HCT116 (cell line): ENCODE measurements around the gene FILIP1. TPM values are rescaled to one million over a fixed set of nuclear protein-coding genes. Genes with fewer than 3 reads are reported as not detected.

Source experiments
- ATAC-seq: fragments of 200-7000 bp; cut with Tn5 transposase; 2 replicates; pipeline ENCODE4 v1.9.1; 2020; ENCODE audit warnings: mild to moderate bottlenecking, moderate library complexity
- BruUV-seq: library from RNA; stranded (reverse); fragments of 400-500 nt; replicated peaks from 2 replicates; lab custom pipeline; 2021; lab: Mats Ljungman, UMichigan
- CTCF ChIA-PET: fragments of 300-600 bp; sonication (Branson Sonifier 250); formaldehyde crosslinking; loops from one replicate; lab custom pipeline; 2021; ENCODE audit warnings: antibody characterized with exemption; lab: Charles Lee
- POLR2A ChIA-PET: fragments of 300-600, 350-600 bp; sonication (Branson Sonifier 250); formaldehyde crosslinking; loops from one replicate; lab custom pipeline; 2021; ENCODE audit warnings: antibody characterized with exemption; lab: Charles Lee
- RAD21 ChIA-PET, 2 experiments: fragments of 300-600 bp; sonication (Branson Sonifier 250); formaldehyde crosslinking; loops; one replicate each; lab custom pipeline; 2023; ENCODE audit warnings: low total read pairs in 2 of 2; ENCODE audit not compliant: uncharacterized antibody in 2 of 2, unreplicated experiment in 2 of 2, low non-redundant PET in 1 of 2; lab: Charles Lee
- DNase-seq: peaks from one replicate; pipeline ENCODE4 v3.0.0-alpha.2; 2010; ENCODE audit warnings: low read depth, low spot score
- H2AFZ ChIP-seq: fragments of 200-600 bp; shearing (Covaris generic), sonication (generic); 2 replicates; pipeline ENCODE4 v1.6.1; 2017; ENCODE audit warnings: low read depth, mixed run types, mixed read lengths, antibody characterized with exemption, low read length; ENCODE audit not compliant: poor library complexity, severe bottlenecking
- H3K27ac ChIP-seq: 2 replicates; pipeline ENCODE4 v1.5.1; 2012; ENCODE audit warnings: low read depth, low read length
- H3K27me3 ChIP-seq: fragments of 200-600 bp; sonication (generic); 2 replicates; pipeline ENCODE4 v1.6.1; 2016; ENCODE audit warnings: mixed run types, low read length, mixed read lengths; ENCODE audit not compliant: insufficient read depth
- H3K36me3 ChIP-seq, 2 experiments: fragments of 200-500 bp in 1 of 2; fragments of 200-600 bp in 1 of 2; sonication (Bioruptor generic) in 1 of 2; sonication (generic) in 1 of 2; 2 replicates each; pipeline versions ENCODE4 v1.5.1 to v1.6.1; 2014 to 2016; ENCODE audit warnings: low read length in 2 of 2, inconsistent platforms in 1 of 2, mixed read lengths in 1 of 2, mixed run types in 1 of 2; ENCODE audit not compliant: insufficient read depth in 2 of 2, control insufficient read depth in 1 of 2
- H3K4me1 ChIP-seq, 2 experiments: fragments of 200-600 bp in 1 of 2; sonication (generic) in 1 of 2; 2 replicates each; pipeline versions ENCODE4 v1.5.1 to v1.6.1; 2012 to 2017; ENCODE audit warnings: low read length in 2 of 2, inconsistent platforms in 1 of 2, mild to moderate bottlenecking in 1 of 2, mixed read lengths in 1 of 2, mixed run types in 1 of 2, moderate library complexity in 1 of 2; ENCODE audit not compliant: insufficient read depth in 2 of 2, control insufficient read depth in 1 of 2
- H3K4me2 ChIP-seq: fragments of 200-600 bp; sonication (generic); 2 replicates; pipeline ENCODE4 v1.6.1; 2017; ENCODE audit warnings: mixed run types, low read length, mixed read lengths
- H3K4me3 ChIP-seq, 2 experiments: fragments of 200-600 bp in 1 of 2; sonication (generic) in 1 of 2; replicated peaks in 1 of 2; 2 replicates each; pipeline ENCODE4 v1.5.1; 2011 to 2016; ENCODE audit warnings: low read length in 2 of 2, control low read depth in 1 of 2, low read depth in 1 of 2, mild to moderate bottlenecking in 1 of 2, mixed read lengths in 1 of 2, mixed run types in 1 of 2
- H3K79me2 ChIP-seq: fragments of 200-600 bp; sonication (generic); 2 replicates; pipeline ENCODE4 v1.6.1; 2017; ENCODE audit warnings: mild to moderate bottlenecking, mixed run types, low read length, moderate library complexity, mixed read lengths; ENCODE audit not compliant: insufficient read depth
- H3K9ac ChIP-seq: fragments of 200-600 bp; sonication (generic); 2 replicates; pipeline ENCODE4 v1.6.1; 2016; ENCODE audit warnings: low read length, mixed read lengths
- H3K9me2 ChIP-seq: fragments of 200-600 bp; sonication (generic), shearing (Covaris generic); 2 replicates; pipeline ENCODE4 v1.6.1; 2017; ENCODE audit warnings: mixed run types, mild to moderate bottlenecking, moderate library complexity; ENCODE audit not compliant: insufficient read depth
- H3K9me3 ChIP-seq, 2 experiments: fragments of 200-500 bp in 1 of 2; fragments of 200-600 bp in 1 of 2; sonication (Bioruptor generic) in 1 of 2; sonication (generic) in 1 of 2; 2 replicates each; pipeline ENCODE4 v1.6.1; 2014 to 2017; ENCODE audit warnings: low read length in 2 of 2, mixed read lengths in 2 of 2, inconsistent platforms in 1 of 2, low read depth in 1 of 2, mild to moderate bottlenecking in 1 of 2, mixed run types in 1 of 2, moderate library complexity in 1 of 2; ENCODE audit not compliant: control insufficient read depth in 1 of 2, insufficient read depth in 1 of 2
- H4K20me1 ChIP-seq: fragments of 200-600 bp; sonication (generic), shearing (Covaris generic); 2 replicates; pipeline ENCODE4 v1.6.1; 2017; ENCODE audit warnings: mixed run types, mild to moderate bottlenecking, moderate library complexity; ENCODE audit not compliant: insufficient read depth
- ELF1 ChIP-seq: IDR thresholded peaks from 2 replicates; pipeline ENCODE4 v1.6.1; 2012; ENCODE audit warnings: low read depth, borderline replicate concordance
- EZH2 ChIP-seq: fragments of 200-600 bp; sonication (generic); IDR thresholded peaks from 2 replicates; pipeline ENCODE4 v1.6.1; 2017; ENCODE audit warnings: antibody characterized with exemption, mixed run types
- FOSL1 ChIP-seq: IDR thresholded peaks from 2 replicates; pipeline ENCODE4 v1.6.1; 2012; ENCODE audit warnings: low read depth
- JUND ChIP-seq: IDR thresholded peaks from 2 replicates; pipeline ENCODE4 v1.6.1; 2012
- YY1 ChIP-seq: IDR thresholded peaks from 2 replicates; pipeline ENCODE4 v1.6.1; 2011; ENCODE audit warnings: low read length, low read depth, moderate library complexity, mild to moderate bottlenecking; ENCODE audit not compliant: insufficient replicate concordance; ENCODE audit errors: extremely low read depth
- ZFX ChIP-seq: fragments of 450-650 bp; IDR thresholded peaks from 2 replicates; pipeline ENCODE4 v1.6.1; 2017
- intact Hi-C: fragments of 100-400 bp; cut with micrococcal nuclease; formaldehyde crosslinking; loops from 2 replicates; pipeline ENCODE4 v1.10.0; 2022
- total RNA-seq: library from RNA; stranded (reverse); gene quantifications from one replicate; pipeline ENCODE4 v1.2.1, GENCODE V29; 2021; ENCODE audit not compliant: unreplicated experiment
- TF ChIP-seq, protein P1 (sequence below), 3 experiments: fragments of 200-600 bp in 1 of 3; sonication (generic) in 1 of 3; IDR thresholded peaks in 2 of 3; conservative IDR thresholded peaks in 1 of 3; 2 replicates each; pipeline ENCODE4 v1.5.1; 2012 to 2017; ENCODE audit warnings: low read depth in 2 of 3, low read length in 2 of 3, antibody characterized with exemption in 1 of 3, borderline replicate concordance in 1 of 3, control low read depth in 1 of 3, mild to moderate bottlenecking in 1 of 3, mixed read lengths in 1 of 3, mixed run types in 1 of 3, moderate library complexity in 1 of 3; ENCODE audit not compliant: insufficient read depth in 1 of 3

The FILIP1 gene
- total RNA-seq, 1 experiment from 2014 or later = 0.05 TPM

DNA sequence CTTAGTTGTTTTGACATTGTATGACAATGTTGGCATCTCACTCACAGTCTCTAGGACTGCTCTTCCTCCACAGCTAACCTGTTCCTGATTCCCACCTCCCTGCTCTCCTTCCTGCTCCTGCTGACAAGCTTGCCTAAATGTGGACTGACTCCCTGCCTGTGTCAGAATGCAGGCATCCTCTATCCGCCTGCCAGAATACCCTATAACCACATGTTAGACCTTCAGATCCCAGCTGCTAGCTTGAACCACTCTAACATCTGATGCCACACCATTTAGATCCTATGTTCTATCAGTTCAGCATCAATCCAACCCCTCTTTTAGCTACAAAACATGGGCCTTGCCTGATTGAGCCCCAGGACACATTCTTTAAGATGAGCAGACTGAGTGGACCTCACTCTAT lies 12.2 kb downstream of the FILIP1 start:
- BruUV-seq = no TSS peak

DNA sequence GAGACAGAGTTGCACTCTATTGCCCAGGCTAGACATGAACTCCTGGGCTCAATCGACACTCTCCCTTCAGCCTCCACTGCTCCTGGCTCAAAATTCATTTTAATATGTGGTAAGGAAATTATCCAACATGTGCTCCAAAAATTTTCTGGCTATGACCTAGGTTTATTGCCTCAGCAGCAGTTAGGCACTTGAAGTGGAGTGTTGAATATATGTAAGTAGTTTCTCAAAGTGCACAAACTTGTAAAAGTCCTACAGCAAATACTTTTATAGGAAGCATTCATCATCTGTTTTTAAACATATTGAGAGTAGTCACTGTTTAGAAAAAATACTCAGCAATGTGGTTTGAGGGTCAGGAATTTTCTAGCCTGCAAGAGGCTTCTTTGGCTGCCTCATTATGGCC lies 13.2 kb downstream of the FILIP1 start:
- no peak for ATAC-seq
- Histone ChIP-seq H3K9me3 (no peaks in the 10 kb centered on the region), H4K20me1 (no peaks in the 10 kb centered on the region), H3K27ac (no peak overlapping the region), H3K36me3 (no peaks in the 10 kb centered on the region), H3K4me2 (no peak overlapping the region), H3K79me2 (no peaks in the 10 kb centered on the region), H3K9me2 (no peaks in the 10 kb centered on the region), H2AFZ (no peak overlapping the region), H3K4me3 (no peak overlapping the region), H3K27me3 (no peaks in the 10 kb centered on the region), H3K4me1 (no peaks in the 10 kb centered on the region), H3K9ac (no peak overlapping the region)
- BruUV-seq = no TSS peak
- intact Hi-C loops = no loop called here
- no peak for DNase-seq
- TF ChIP-seq FOSL1 = no peak
- TF ChIP-seq EZH2 = no peak
- no peak for TF ChIP-seq ZFX
- no peak for TF ChIP-seq JUND
- TF ChIP-seq ELF1 = no peak
- no peak for TF ChIP-seq YY1
- TF ChIP-seq, protein P1, sequence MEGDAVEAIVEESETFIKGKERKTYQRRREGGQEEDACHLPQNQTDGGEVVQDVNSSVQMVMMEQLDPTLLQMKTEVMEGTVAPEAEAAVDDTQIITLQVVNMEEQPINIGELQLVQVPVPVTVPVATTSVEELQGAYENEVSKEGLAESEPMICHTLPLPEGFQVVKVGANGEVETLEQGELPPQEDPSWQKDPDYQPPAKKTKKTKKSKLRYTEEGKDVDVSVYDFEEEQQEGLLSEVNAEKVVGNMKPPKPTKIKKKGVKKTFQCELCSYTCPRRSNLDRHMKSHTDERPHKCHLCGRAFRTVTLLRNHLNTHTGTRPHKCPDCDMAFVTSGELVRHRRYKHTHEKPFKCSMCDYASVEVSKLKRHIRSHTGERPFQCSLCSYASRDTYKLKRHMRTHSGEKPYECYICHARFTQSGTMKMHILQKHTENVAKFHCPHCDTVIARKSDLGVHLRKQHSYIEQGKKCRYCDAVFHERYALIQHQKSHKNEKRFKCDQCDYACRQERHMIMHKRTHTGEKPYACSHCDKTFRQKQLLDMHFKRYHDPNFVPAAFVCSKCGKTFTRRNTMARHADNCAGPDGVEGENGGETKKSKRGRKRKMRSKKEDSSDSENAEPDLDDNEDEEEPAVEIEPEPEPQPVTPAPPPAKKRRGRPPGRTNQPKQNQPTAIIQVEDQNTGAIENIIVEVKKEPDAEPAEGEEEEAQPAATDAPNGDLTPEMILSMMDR (IDR thresholded peaks at IDR 0.05 in 2 of 3, conservative IDR thresholded peaks at IDR 0.05 in 1 of 3; ENCODE audit: borderline replicate concordance in 1 of 3, insufficient read depth in 1 of 3, low read depth in 2 of 3, low read length in 2 of 3) = no peak
- ChIA-PET RAD21 (no interaction called here), POLR2A (no interaction called here), CTCF (no interaction called here)

More for the DNA sequence above, 12.2 kb downstream of the FILIP1 start:
- H3K27me3 ChIP-seq = no peaks in the 10 kb centered on the region
- H3K36me3 ChIP-seq = no peaks in the 10 kb centered on the region
- no peaks in the 10 kb centered on the region for H3K79me2 ChIP-seq
- intact Hi-C loops = no loop called here
- no peak overlapping the region for H3K9ac ChIP-seq
- TF ChIP-seq, protein P1 (IDR thresholded peaks at IDR 0.05 in 2 of 3, conservative IDR thresholded peaks at IDR 0.05 in 1 of 3; ENCODE audit: borderline replicate concordance in 1 of 3, insufficient read depth in 1 of 3, low read depth in 2 of 3, low read length in 2 of 3) = no peak
- H3K4me2 ChIP-seq = no peak overlapping the region
- no peaks in the 10 kb centered on the region for H3K9me3 ChIP-seq
- no peak overlapping the region for H3K27ac ChIP-seq
- no peak for DNase-seq
- POLR2A ChIA-PET = no interaction called here
- H2AFZ ChIP-seq = no peak overlapping the region
- RAD21 ChIA-PET = no interaction called here
- no peaks in the 10 kb centered on the region for H3K4me1 ChIP-seq
- H3K4me3 ChIP-seq = no peak overlapping the region
- no peaks in the 10 kb centered on the region for H3K9me2 ChIP-seq
- no peaks in the 10 kb centered on the region for H4K20me1 ChIP-seq
- CTCF ChIA-PET = no interaction called here
- ATAC-seq = no peak
